Cardiac muscle cell (in vitro differentiated cells and primary cell): ENCODE data around the gene PLA2G4D. TPM values are rescaled to one million over a fixed set of nuclear protein-coding genes. Genes with fewer than 3 reads are reported as not detected.

Source experiments
- DNase-seq, 2 donors: peaks; one replicate each; pipeline versions ENCODE4 v3.0.0 to v3.0.0-alpha.2; 2010 to 2017; ENCODE audit warnings: low read depth in 1 of 2, low spot score in 1 of 2
- H3K27ac ChIP-seq: fragments of 200-600 bp; sonication (generic); 2 replicates; pipeline ENCODE4 v1.5.1; 2016
- H3K27me3 ChIP-seq: fragments of 200-600 bp; sonication (generic); 2 replicates; pipeline ENCODE4 v1.6.0; 2016; ENCODE audit warnings: control low read depth
- H3K36me3 ChIP-seq: fragments of 200-600 bp; sonication (generic); 2 replicates; pipeline ENCODE4 v1.5.1; 2016; ENCODE audit warnings: control low read depth
- H3K4me1 ChIP-seq: fragments of 200-600 bp; sonication (generic); 2 replicates; pipeline ENCODE4 v1.8.1; 2017; ENCODE audit warnings: low read depth, mild to moderate bottlenecking, mixed run types
- H3K4me3 ChIP-seq: fragments of 200-600 bp; sonication (generic); 2 replicates; pipeline ENCODE4 v1.5.1; 2016; ENCODE audit warnings: mild to moderate bottlenecking
- H3K9me3 ChIP-seq: fragments of 200-600 bp; sonication (generic); 2 replicates; pipeline ENCODE4 v1.5.1; 2017; ENCODE audit warnings: low read depth, mild to moderate bottlenecking, control low read depth
- polyA plus RNA-seq: library from polyadenylated mRNA; unstranded; fragments of >200 nt; fragmentation: Nextera tagmentation; extraction: Ambion mirVana; gene quantifications from 2 replicates; pipeline ENCODE4 v1.2.1, GENCODE V29; 2016
- total RNA-seq: library from RNA; depleted of rRNA; stranded (reverse); fragments of >200 nt; gene quantifications from 2 replicates; pipeline ENCODE4 v1.2.3, GENCODE V29; 2016
- TF ChIP-seq, protein P1 (sequence below): IDR thresholded peaks from 2 replicates; pipeline ENCODE4 v1.5.1; 2012; ENCODE audit warnings: low read depth, mild to moderate bottlenecking, low read length

PLA2G4D gene
- total and polyA plus RNA-seq, 2 experiments from 2014 or later, result 0.03 to 0.16 TPM

GRCh38 chr15:42121682-42122081, 27.3 kb upstream of the PLA2G4D start:
- H3K9me3 ChIP-seq, result no peaks in the 10 kb centered on the region
- no peak for DNase-seq
- peaks cover 11% of the 10 kb centered on the region for H3K4me1 ChIP-seq
- no peaks in the 10 kb centered on the region for H3K36me3 ChIP-seq
- no peaks in the 10 kb centered on the region for H3K27me3 ChIP-seq
- no peak overlapping the region for H3K4me3 ChIP-seq
- TF ChIP-seq, protein P1, sequence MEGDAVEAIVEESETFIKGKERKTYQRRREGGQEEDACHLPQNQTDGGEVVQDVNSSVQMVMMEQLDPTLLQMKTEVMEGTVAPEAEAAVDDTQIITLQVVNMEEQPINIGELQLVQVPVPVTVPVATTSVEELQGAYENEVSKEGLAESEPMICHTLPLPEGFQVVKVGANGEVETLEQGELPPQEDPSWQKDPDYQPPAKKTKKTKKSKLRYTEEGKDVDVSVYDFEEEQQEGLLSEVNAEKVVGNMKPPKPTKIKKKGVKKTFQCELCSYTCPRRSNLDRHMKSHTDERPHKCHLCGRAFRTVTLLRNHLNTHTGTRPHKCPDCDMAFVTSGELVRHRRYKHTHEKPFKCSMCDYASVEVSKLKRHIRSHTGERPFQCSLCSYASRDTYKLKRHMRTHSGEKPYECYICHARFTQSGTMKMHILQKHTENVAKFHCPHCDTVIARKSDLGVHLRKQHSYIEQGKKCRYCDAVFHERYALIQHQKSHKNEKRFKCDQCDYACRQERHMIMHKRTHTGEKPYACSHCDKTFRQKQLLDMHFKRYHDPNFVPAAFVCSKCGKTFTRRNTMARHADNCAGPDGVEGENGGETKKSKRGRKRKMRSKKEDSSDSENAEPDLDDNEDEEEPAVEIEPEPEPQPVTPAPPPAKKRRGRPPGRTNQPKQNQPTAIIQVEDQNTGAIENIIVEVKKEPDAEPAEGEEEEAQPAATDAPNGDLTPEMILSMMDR, result no peak
- no peak overlapping the region for H3K27ac ChIP-seq

DNA sequence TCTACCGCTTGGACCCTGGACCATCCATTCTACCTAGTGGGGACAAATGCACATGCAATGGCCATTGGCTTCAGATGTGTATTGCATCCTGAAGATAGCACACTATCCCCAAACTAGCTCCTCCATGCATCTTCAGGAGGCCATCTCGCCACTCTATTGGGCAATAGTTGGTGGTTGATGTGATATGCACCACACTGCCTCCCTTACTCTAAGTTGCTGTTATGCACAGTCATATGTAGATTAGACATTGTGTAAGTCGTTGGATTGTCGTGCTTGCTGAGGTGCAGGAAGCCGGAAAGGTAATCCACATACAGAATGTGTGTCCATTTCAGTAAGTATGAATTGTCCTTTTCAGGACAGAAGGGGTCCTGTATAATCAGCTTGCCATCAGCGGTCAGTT, 26.7 kb upstream of the PLA2G4D start:
- no peaks in the 10 kb centered on the region for H3K27me3 ChIP-seq
- no peak for DNase-seq
- TF ChIP-seq, protein P1, result no peak

GRCh38 chr15:42120285-42120684, 25.9 kb upstream of the PLA2G4D start:
- no peak for DNase-seq
- Histone ChIP-seq H3K9me3 (no peaks in the 10 kb centered on the region), H3K27ac (no peak overlapping the region), H3K36me3 (no peaks in the 10 kb centered on the region), H3K27me3 (no peaks in the 10 kb centered on the region), H3K4me3 (no peak overlapping the region), H3K4me1 (peaks cover 11% of the 10 kb centered on the region)
- TF ChIP-seq, protein P1, result no peak

More for the DNA sequence above, 26.7 kb upstream of the PLA2G4D start:
- Histone ChIP-seq H3K36me3 (no peaks in the 10 kb centered on the region), H3K4me3 (no peak overlapping the region), H3K27ac (no peak overlapping the region), H3K4me1 (peaks cover 11% of the 10 kb centered on the region), H3K9me3 (no peaks in the 10 kb centered on the region)

DNA sequence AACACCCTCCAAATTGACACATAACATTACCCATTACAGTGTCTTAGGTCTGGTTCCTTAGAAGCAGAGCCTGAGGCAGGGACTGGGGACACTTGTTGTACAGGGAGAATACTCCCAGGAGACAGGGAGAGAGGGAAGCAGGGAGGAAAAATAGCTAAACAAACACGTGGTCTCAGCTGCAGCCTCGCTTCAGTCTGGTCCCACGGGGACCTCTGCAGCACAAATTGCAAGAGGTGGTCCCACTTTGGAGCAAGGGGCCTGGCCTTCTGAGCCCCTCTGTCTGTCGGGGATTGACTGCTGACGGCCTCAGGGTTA, 25.0 kb upstream of the PLA2G4D start:
- no peak for DNase-seq
- Histone ChIP-seq H3K27me3 (no peaks in the 10 kb centered on the region), H3K27ac (no peak overlapping the region), H3K4me1 (peaks cover 11% of the 10 kb centered on the region), H3K36me3 (no peaks in the 10 kb centered on the region), H3K9me3 (no peaks in the 10 kb centered on the region), H3K4me3 (no peak overlapping the region)
- TF ChIP-seq, protein P1, result no peak

GRCh38 chr15:42118650-42119445, 24.5 kb upstream of the PLA2G4D start:
- Histone ChIP-seq H3K4me1 (peaks cover 11% of the 10 kb centered on the region), H3K9me3 (no peaks in the 10 kb centered on the region), H3K27ac (no peak overlapping the region), H3K36me3 (no peaks in the 10 kb centered on the region), H3K27me3 (no peaks in the 10 kb centered on the region), H3K4me3 (no peak overlapping the region)
- DNase-seq, result peak; percentile 45 to 53
- TF ChIP-seq, protein P1, result no peak
